ENCODE measurements around the gene CCDC112.
"Not testable (repeated sequence)": the region's sequence is repeated elsewhere in the genome, so short reads cannot be mapped to it uniquely, and the experiment has no call there.

CCDC112 gene

GRCh38 chr5:115263078-115263380 lies 33.4 kb downstream of the CCDC112 start:
- peak overlapping the region; percentile 92 for H3K27ac ChIP-seq
- TF ChIP-seq ZFX (IDR thresholded peaks at IDR 0.05; ENCODE audit: borderline replicate concordance) (no peak), CTCF (IDR thresholded peaks at IDR 0.05) (no peak)

- peak within 1 kb of the TSS; percentile 92 for H3K27ac ChIP-seq
- TF ChIP-seq CTCF (IDR thresholded peaks at IDR 0.05) = no peak; the same call in 1 of the 2 replicates
- no peak for TF ChIP-seq ZFX (IDR thresholded peaks at IDR 0.05; ENCODE audit: borderline replicate concordance)
These were observed 34.0 kb downstream of the CCDC112 start, which contains the start of gene PGGT1B for GRCh38 chr5:115262321-115263077. PGGT1B (minus strand) TSS chr5:115262877; CDS start chr5:115262851, 26 bp downstream.

- no peak for TF ChIP-seq CTCF (IDR thresholded peaks at IDR 0.05)
- TF ChIP-seq ZFX (IDR thresholded peaks at IDR 0.05; ENCODE audit: borderline replicate concordance) = no peak
- H3K27ac ChIP-seq = peak overlapping the region; percentile 92
These were observed 34.5 kb downstream of the CCDC112 start for GRCh38 chr5:115262011-115262320.

- H3K27ac ChIP-seq = no peak overlapping the region
- no peak for TF ChIP-seq ZFX (IDR thresholded peaks at IDR 0.05; ENCODE audit: borderline replicate concordance)
- TF ChIP-seq CTCF (IDR thresholded peaks at IDR 0.05) = no peak
These were observed 36.2 kb downstream of the CCDC112 start for GRCh38 chr5:115260248-115260647.

GRCh38 chr5:115257981-115258380 lies 38.5 kb downstream of the CCDC112 start:
- no peak overlapping the region for H3K27ac ChIP-seq
- TF ChIP-seq ZFX (IDR thresholded peaks at IDR 0.05; ENCODE audit: borderline replicate concordance) (no peak), CTCF (IDR thresholded peaks at IDR 0.05) (no peak)

- H3K27ac ChIP-seq = not testable (repeated sequence)
These were observed 47.1 kb downstream of the CCDC112 start for GRCh38 chr5:115249379-115249778.

- no peak for TF ChIP-seq ZFX (IDR thresholded peaks at IDR 0.05; ENCODE audit: borderline replicate concordance)
- TF ChIP-seq CTCF (IDR thresholded peaks at IDR 0.05) = peak; percentile 97
- H3K27ac ChIP-seq = no peak overlapping the region
These were observed 50.0 kb downstream of the CCDC112 start for GRCh38 chr5:115246361-115246991.

All from 22Rv1 (cell line).